MM.1S (cell line): Measurements from ENCODE around the gene GRIA3.

Experiments
- CTCF ChIP-seq: fragments of 300-600 bp; sonication (generic); IDR thresholded peaks from 2 replicates; pipeline ENCODE4 v1.5.1; 2016; ENCODE audit warnings: antibody characterized with exemption, low read length, mixed read lengths
- EZH2 ChIP-seq: fragments of 300-600 bp; sonication (generic); optimal IDR thresholded peaks from 2 replicates; pipeline ENCODE3; 2017; ENCODE audit warnings: low read depth, mild to moderate bottlenecking, antibody characterized with exemption, low read length, mixed read lengths
- EZH2phosphoT487 ChIP-seq: fragments of 300-600 bp; sonication (generic); IDR thresholded peaks from 2 replicates; pipeline ENCODE4 v1.6.1; 2018; ENCODE audit warnings: antibody characterized with exemption, low read length

- TF ChIP-seq CTCF (no peak), EZH2 (no peak), EZH2phosphoT487 (no peak)
Observed at GRCh38 chrX:123236859-123237258, 52.8 kb downstream of the GRIA3 start.
